A549 treated with dexamethasone at 1 μM for 4 hours (cell line): ENCODE measurements around the gene MEX3C. TPM values are rescaled to one million over a fixed set of nuclear protein-coding genes. Genes with fewer than 3 reads are reported as not detected.

Experiments used
- total RNA-seq: library from RNA; stranded (reverse); fragments of 200-300 nt; extraction: Qiagen RNA extraction; gene quantifications from 5 replicates; pipeline ENCODE4 v1.2.3, GENCODE V29; 2022

MEX3C gene
- total RNA-seq: 18.7 to 26.0 TPM (median 21.7 TPM) in 5 replicates

GRCh38 chr18:51197661-51198424 is at the start of gene MEX3C:
Gene MEX3C, minus strand, starts transcription at chr18:51197681. Its CDS starts 361 bp downstream, at chr18:51197320.

Other genes with a start within 250 kb of the MEX3C start
- gene ELAC1, start 229.6 kb downstream of the MEX3C start, total RNA-seq: 4.5 to 5.5 TPM (median 4.7 TPM) in 5 replicates
- gene SMAD4, start 167.5 kb downstream of the MEX3C start, total RNA-seq: 45.0 to 71.6 TPM (median 60.2 TPM) in 5 replicates